K562 (cell line): ENCODE measurements around the gene SYTL2. TPM values are rescaled to one million over a fixed set of nuclear protein-coding genes. Genes with fewer than 3 reads are reported as not detected.
A peak's percentile ranks its signal among the peaks of the same experiment; 100 is the strongest.

Source experiments
- CC2D1A ChIP-seq: fragments of 450-650 bp; IDR thresholded peaks from 2 replicates; pipeline ENCODE4 v1.6.1; 2017; ENCODE audit warnings: mild to moderate bottlenecking
- CREBBP ChIP-seq: IDR thresholded peaks from one replicate; pipeline ENCODE4 v1.6.1; 2012; ENCODE audit warnings: low read depth, mild to moderate bottlenecking, control low read depth, inconsistent platforms, low read length
- CTCFL ChIP-seq: IDR thresholded peaks from 2 replicates; pipeline ENCODE4 v1.6.1; 2011; ENCODE audit warnings: borderline replicate concordance, low read depth, mild to moderate bottlenecking, moderate library complexity, low read length; ENCODE audit not compliant: insufficient read depth, poor library complexity, severe bottlenecking
- HDGF ChIP-seq: fragments of 450-650 bp; IDR thresholded peaks from 2 replicates; pipeline ENCODE4 v1.6.1; 2016
- HIVEP1 ChIP-seq: fragments of 250-450 bp; sonication (Bioruptor Pico); IDR thresholded peaks from 2 replicates; pipeline ENCODE4 v1.4.0; 2020; ENCODE audit warnings: mild to moderate bottlenecking
- HSF4 ChIP-seq: fragments of 250-450 bp; sonication (Bioruptor Pico); IDR thresholded peaks from 2 replicates; pipeline ENCODE4 v2.1.2; 2022; ENCODE audit warnings: mild to moderate bottlenecking, moderate library complexity, borderline replicate concordance
- ILK ChIP-seq: fragments of 450-650 bp; IDR thresholded peaks from 2 replicates; pipeline ENCODE4 v1.6.1; 2016; ENCODE audit warnings: missing genetic modification characterization, low read depth, mild to moderate bottlenecking, missing compliant biosample characterization, moderate library complexity, borderline replicate concordance
- LEF1 ChIP-seq: fragments of 450-650 bp; IDR thresholded peaks from 2 replicates; pipeline ENCODE4 v1.6.1; 2016; ENCODE audit warnings: mild to moderate bottlenecking
- MITF ChIP-seq: IDR thresholded peaks from 2 replicates; pipeline ENCODE4 v1.6.1; 2014; ENCODE audit warnings: antibody characterized with exemption
- TCF7L2 ChIP-seq: fragments of 150-350 bp; IDR thresholded peaks from 2 replicates; pipeline ENCODE4 v1.6.1; 2016; ENCODE audit warnings: low read depth, mild to moderate bottlenecking, low read length, moderate library complexity
- ZHX1 ChIP-seq: fragments of 150-350 bp; conservative IDR thresholded peaks from 2 replicates; pipeline ENCODE4 v1.6.1; 2014; ENCODE audit warnings: low read length
- ZNF316 ChIP-seq: fragments of 450-650 bp; IDR thresholded peaks from 2 replicates; pipeline ENCODE4 v1.6.1; 2016
- polyA plus RNA-seq, 8 experiments: library from polyadenylated mRNA; depleted of rRNA in 4 of 8; stranded (reverse) in 5 of 8; unstranded in 3 of 8; fragments of >200 nt; fragmentation: Nextera tagmentation in 2 of 8; fragmentation: Illumina TruSeq in 1 of 8; extraction: Ambion mirVana in 2 of 8; extraction: Trizol in 1 of 8; gene quantifications; 2 replicates each; pipeline versions ENCODE4 v1.2.1 to v1.2.3, GENCODE V29; 2011 to 2014; ENCODE audit warnings: inconsistent platforms in 1 of 8, missing spikeins in 1 of 8
- total RNA-seq, 7 experiments: library from RNA; depleted of rRNA in 6 of 7; stranded (reverse); fragments of >200 nt in 6 of 7; fragmentation: Illumina TruSeq in 2 of 7; extraction: Trizol in 2 of 7; gene quantifications; 2 replicates each; pipeline versions ENCODE4 v1.2.1 to v1.2.3, GENCODE V29; 2011 to 2021; ENCODE audit warnings: low replicate concordance in 1 of 7
- TF ChIP-seq, protein P1 (sequence below): fragments of 450-650 bp; formaldehyde crosslinking; IDR thresholded peaks from 2 replicates; pipeline ENCODE4 v1.4.0; 2020; ENCODE audit warnings: mild to moderate bottlenecking, moderate library complexity
- TF ChIP-seq, protein P2 (sequence below), 2 experiments: fragments of 250-450 bp in 1 of 2; fragments of 450-650 bp in 1 of 2; sonication (Bioruptor Pico) in 1 of 2; IDR thresholded peaks; 2 replicates each; pipeline versions ENCODE4 v1.6.1 to v1.8.0; 2016 to 2021; ENCODE audit warnings: mild to moderate bottlenecking in 2 of 2, moderate library complexity in 2 of 2, missing compliant biosample characterization in 1 of 2, missing genetic modification characterization in 1 of 2

Gene SYTL2
- total and polyA plus RNA-seq, 9 of the 15 experiments (the other 6 are each of a cell fraction or from before 2014, with no cell fraction given): 0.05 to 0.57 (median 0.35) TPM

DNA sequence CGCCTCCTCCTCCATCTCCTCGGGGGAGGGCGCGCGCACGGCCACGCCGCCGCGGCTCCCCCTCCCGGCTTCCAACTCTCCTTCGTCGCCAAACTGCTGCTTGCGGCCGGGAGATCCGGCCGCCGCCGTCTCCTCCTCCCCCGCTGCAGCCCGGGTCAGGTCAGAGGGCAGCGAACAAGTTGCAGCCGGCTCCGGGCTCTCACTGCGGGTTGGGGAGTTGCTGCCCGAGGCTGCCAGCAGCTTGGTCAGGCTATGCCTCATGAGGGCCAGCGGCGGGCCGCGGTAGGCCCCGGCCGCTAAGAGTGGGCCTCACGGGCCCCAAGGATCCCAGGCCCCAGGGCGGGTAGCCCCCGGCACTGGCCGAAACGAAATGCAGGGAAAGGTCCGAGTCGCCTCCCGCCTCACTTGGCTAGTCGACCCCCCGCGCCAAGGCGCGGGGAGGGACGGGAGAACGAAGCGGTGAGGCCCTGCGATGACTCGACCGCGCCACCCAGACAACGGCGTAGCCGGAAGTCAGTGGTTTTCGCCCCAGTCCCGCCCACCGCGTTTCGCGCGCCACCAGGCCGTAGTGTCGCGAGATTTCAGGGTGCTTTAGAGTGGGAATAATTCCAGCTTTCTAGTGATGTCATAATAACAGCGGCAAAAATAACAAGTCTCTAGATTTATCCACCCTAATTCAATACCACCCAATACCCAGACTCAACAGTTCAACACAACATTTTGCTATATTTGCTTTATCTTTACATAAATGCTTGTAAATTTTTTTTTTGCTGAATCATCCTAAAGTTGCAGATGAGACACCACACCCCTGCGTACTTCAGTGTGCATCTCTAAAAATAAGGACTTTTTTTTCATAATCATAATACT, 146.1 kb downstream of the SYTL2 start, which contains the start of gene CREBZF (continued):
- TF ChIP-seq, protein P1, sequence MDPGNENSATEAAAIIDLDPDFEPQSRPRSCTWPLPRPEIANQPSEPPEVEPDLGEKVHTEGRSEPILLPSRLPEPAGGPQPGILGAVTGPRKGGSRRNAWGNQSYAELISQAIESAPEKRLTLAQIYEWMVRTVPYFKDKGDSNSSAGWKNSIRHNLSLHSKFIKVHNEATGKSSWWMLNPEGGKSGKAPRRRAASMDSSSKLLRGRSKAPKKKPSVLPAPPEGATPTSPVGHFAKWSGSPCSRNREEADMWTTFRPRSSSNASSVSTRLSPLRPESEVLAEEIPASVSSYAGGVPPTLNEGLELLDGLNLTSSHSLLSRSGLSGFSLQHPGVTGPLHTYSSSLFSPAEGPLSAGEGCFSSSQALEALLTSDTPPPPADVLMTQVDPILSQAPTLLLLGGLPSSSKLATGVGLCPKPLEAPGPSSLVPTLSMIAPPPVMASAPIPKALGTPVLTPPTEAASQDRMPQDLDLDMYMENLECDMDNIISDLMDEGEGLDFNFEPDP (CRISPR knock-in tag): no peak
- TF ChIP-seq CC2D1A (no peak), ZNF316 (peak; percentile 100), LEF1 (no peak), CREBBP (no peak), ZHX1 (no peak), CTCFL (no peak), HDGF (no peak), ILK (tag) (no peak), HSF4 (CRISPR knock-in tag) (no peak), TCF7L2 (no peak), MITF (0 out of 2 replicates have a peak, but pooled peaks have one; percentile 7), HIVEP1 (no peak)
- TF ChIP-seq, protein P2, sequence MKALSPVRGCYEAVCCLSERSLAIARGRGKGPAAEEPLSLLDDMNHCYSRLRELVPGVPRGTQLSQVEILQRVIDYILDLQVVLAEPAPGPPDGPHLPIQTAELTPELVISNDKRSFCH (CRISPR knock-in tag; IDR thresholded peaks at IDR 0.05): no peak
- TF ChIP-seq, protein P2 (tag; IDR thresholded peaks at IDR 0.05): no peak
